Esophagus muscularis mucosa (tissue), 4 donors: Measurements from ENCODE around the gene KLHL29. TPM values are rescaled to one million over a fixed set of nuclear protein-coding genes. Genes with fewer than 3 reads are reported as not detected.
A peak's percentile ranks its signal among the peaks of the same experiment; 100 is the strongest.

Experiments used
- DNase-seq: peaks from one replicate; pipeline ENCODE4 v3.0.0-alpha.2; 2017; ENCODE audit errors: extremely low spot score
- H3K27ac ChIP-seq, 4 donors: fragments of 200-600 bp; sonication (generic); replicated peaks in 1 of 4; 1 replicate in 3 of 4; 2 replicates in 1 of 4; pipeline ENCODE4 v1.5.1; 2016 to 2019; ENCODE audit warnings: mild to moderate bottlenecking in 1 of 4
- H3K27me3 ChIP-seq, 4 donors: fragments of 200-600 bp; sonication (generic); one replicate each; pipeline versions ENCODE4 v1.5.1 to v1.6.0; 2016 to 2019
- H3K36me3 ChIP-seq, 4 donors: fragments of 200-600 bp; sonication (generic); one replicate each; pipeline ENCODE4 v1.5.1; 2016 to 2019
- H3K4me1 ChIP-seq, 4 donors: fragments of 200-600 bp; sonication (generic); one replicate each; pipeline ENCODE4 v1.5.1; 2016 to 2019
- H3K4me3 ChIP-seq, 4 donors: fragments of 200-600 bp; sonication (generic); 1 replicate in 2 of 4; 2 replicates in 2 of 4; pipeline ENCODE4 v1.5.1; 2016 to 2019; ENCODE audit warnings: mild to moderate bottlenecking in 4 of 4, moderate library complexity in 1 of 4
- H3K9me3 ChIP-seq, 4 donors: fragments of 200-600 bp; sonication (generic); 1 replicate in 3 of 4; 2 replicates in 1 of 4; pipeline ENCODE4 v1.5.1; 2016 to 2019
- CTCF ChIP-seq, 3 experiments: fragments of 200-600 bp in 2 of 3; fragments of 450-650 bp in 1 of 3; sonication (generic) in 2 of 3; IDR thresholded peaks; one replicate each; pipeline ENCODE4 v1.5.1; 2017 to 2019; ENCODE audit warnings: antibody characterized with exemption in 3 of 3, mild to moderate bottlenecking in 2 of 3, moderate library complexity in 1 of 3
- EP300 ChIP-seq: sonication (generic); formaldehyde crosslinking; IDR thresholded peaks from one replicate; pipeline ENCODE4 v1.6.1; 2017; ENCODE audit warnings: antibody characterized with exemption
- POLR2A ChIP-seq: fragments of 450-650 bp; IDR thresholded peaks from one replicate; pipeline ENCODE4 v1.6.1; 2017; ENCODE audit warnings: antibody characterized with exemption, moderate library complexity, mild to moderate bottlenecking, low read depth
- POLR2AphosphoS5 ChIP-seq, 2 donors: sonication (generic); formaldehyde crosslinking; IDR thresholded peaks; one replicate each; pipeline ENCODE4 v1.6.1; 2017; ENCODE audit warnings: antibody characterized with exemption in 2 of 2
- WGBS: methylation state at CpG from one replicate; pipeline ENCODE4 v1.1.5; 2018; 5-methylcytosine and 5-hydroxymethylcytosine counted together
- intact Hi-C: fragments of 100-400 bp; cut with DNase I; formaldehyde crosslinking; loops from one replicate; pipeline ENCODE4 v1.15.1; 2023
- total RNA-seq, 4 donors: library from RNA; depleted of rRNA; stranded (reverse); fragments of >200 nt; gene quantifications; one replicate each; pipeline versions ENCODE4 v1.1.0 to v1.2.1, GENCODE V29; 2016

Gene KLHL29
- total RNA-seq, 4 donors from 2014 or later = 22.0 to 26.1 (median 23.4) TPM

GRCh38 chr2:23480957-23481797, 96.2 kb downstream of the KLHL29 start:
- DNase-seq = no peak
- H3K4me3 ChIP-seq = peak overlapping the region in 1 of 4 donors; percentile 2
- H3K27ac ChIP-seq = peak overlapping the region; percentile 81 to 86 (median 81)
- intact Hi-C loops = loop anchor here (10.0 kb wide), 1 partner anchor 56 kb away; no protein-coding TSS in a partner anchor
- WGBS = 53% methylated on average over 16 of the region's 17 CpGs
- peak; percentile 9 to 71 for TF ChIP-seq POLR2AphosphoS5 (IDR thresholded peaks at IDR 0.05)
- TF ChIP-seq CTCF (IDR thresholded peaks at IDR 0.05) = no peak
- TF ChIP-seq POLR2A = no peak
- TF ChIP-seq EP300 = no peak
- no peaks in the 10 kb centered on the region for H3K9me3 ChIP-seq
- no peaks in the 10 kb centered on the region for H3K27me3 ChIP-seq
- H3K36me3 ChIP-seq = peaks cover 0 to 6% (median 2%) of the 10 kb centered on the region in 4 donors
- H3K4me1 ChIP-seq = peaks cover 0 to 34% (median 29%) of the 10 kb centered on the region in 4 donors

- peak overlapping the region; percentile 81 to 86 (median 81) for H3K27ac ChIP-seq
- DNase-seq = no peak
- TF ChIP-seq POLR2A (no peak), POLR2AphosphoS5 (IDR thresholded peaks at IDR 0.05) (no peak), EP300 (no peak), CTCF (IDR thresholded peaks at IDR 0.05) (no peak)
- H3K4me1 ChIP-seq = peaks cover 0 to 42% (median 38%) of the 10 kb centered on the region in 4 donors
- no peak overlapping the region for H3K4me3 ChIP-seq
- no peaks in the 10 kb centered on the region for H3K9me3 ChIP-seq
- H3K36me3 ChIP-seq = peaks cover 0 to 4% (median under 1%) of the 10 kb centered on the region in 4 donors
- intact Hi-C loops = loop anchor here (10.0 kb wide), 1 partner anchor 57 kb away; no protein-coding TSS in a partner anchor
- no peaks in the 10 kb centered on the region for H3K27me3 ChIP-seq
- WGBS = 94% methylated on average over 8 of the region's 9 CpGs
These were observed 97.2 kb downstream of the KLHL29 start for GRCh38 chr2:23482188-23482587.

GRCh38 chr2:23482607-23483006, 97.6 kb downstream of the KLHL29 start:
- no peaks in the 10 kb centered on the region for H3K9me3 ChIP-seq
- peaks cover 0 to 4% (median 0%) of the 10 kb centered on the region in 4 donors for H3K36me3 ChIP-seq
- H3K27me3 ChIP-seq = no peaks in the 10 kb centered on the region
- peak overlapping the region in 1 of 4 donors; percentile 81 for H3K27ac ChIP-seq
- TF ChIP-seq POLR2A (no peak), CTCF (IDR thresholded peaks at IDR 0.05) (no peak), POLR2AphosphoS5 (IDR thresholded peaks at IDR 0.05) (no peak), EP300 (no peak)
- peaks cover 0 to 42% (median 38%) of the 10 kb centered on the region in 4 donors for H3K4me1 ChIP-seq
- DNase-seq = no peak
- 91% methylated on average over 6 of the region's 6 CpGs for WGBS
- intact Hi-C loops = loop anchor here (10.0 kb wide), 1 partner anchor 58 kb away; no protein-coding TSS in a partner anchor
- H3K4me3 ChIP-seq = no peak overlapping the region

GRCh38 chr2:23483791-23484190, 98.8 kb downstream of the KLHL29 start:
- TF ChIP-seq CTCF (IDR thresholded peaks at IDR 0.05) = no peak
- TF ChIP-seq POLR2AphosphoS5 (IDR thresholded peaks at IDR 0.05) = no peak
- TF ChIP-seq POLR2A = no peak
- 79% methylated on average over 5 of the region's 5 CpGs for WGBS
- no peak overlapping the region for H3K4me3 ChIP-seq
- peaks cover 0 to 4% (median 0%) of the 10 kb centered on the region in 4 donors for H3K36me3 ChIP-seq
- H3K27me3 ChIP-seq = no peaks in the 10 kb centered on the region
- DNase-seq = no peak
- H3K4me1 ChIP-seq = peaks cover 0 to 42% (median 38%) of the 10 kb centered on the region in 4 donors
- no peak overlapping the region for H3K27ac ChIP-seq
- no peaks in the 10 kb centered on the region for H3K9me3 ChIP-seq
- intact Hi-C loops = loop anchor here (10.0 kb wide), 1 partner anchor 59 kb away; no protein-coding TSS in a partner anchor
